NCI-H2227 (cell line): Measurements from ENCODE around the gene AGBL4.

Experiments
- DNase-seq: peaks from one replicate; lab custom pipeline; 2025; ENCODE audit not compliant: unreplicated experiment; lab: John Stamatoyannopoulos, UW

Gene AGBL4

DNA sequence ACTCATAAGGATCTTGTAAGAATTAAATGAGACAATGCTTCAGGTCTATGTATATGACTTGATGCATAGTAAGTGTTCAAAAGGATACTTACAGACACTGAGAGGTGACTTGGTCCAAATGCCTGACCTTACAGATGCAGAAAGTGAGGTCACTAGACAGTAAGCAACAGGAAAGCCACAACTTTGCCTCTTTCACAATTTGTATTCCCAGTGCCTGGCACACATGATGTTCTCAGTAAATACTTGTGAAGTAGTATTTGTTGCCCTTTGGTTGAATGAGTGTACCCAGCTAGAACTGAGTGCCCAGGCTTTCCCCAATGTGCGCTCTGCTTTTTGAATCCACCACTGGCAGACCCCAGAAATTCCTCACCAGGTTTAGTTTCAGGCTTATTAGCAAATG, 1352.2 kb downstream of the AGBL4 start:
- DNase-seq, result no peak

DNA sequence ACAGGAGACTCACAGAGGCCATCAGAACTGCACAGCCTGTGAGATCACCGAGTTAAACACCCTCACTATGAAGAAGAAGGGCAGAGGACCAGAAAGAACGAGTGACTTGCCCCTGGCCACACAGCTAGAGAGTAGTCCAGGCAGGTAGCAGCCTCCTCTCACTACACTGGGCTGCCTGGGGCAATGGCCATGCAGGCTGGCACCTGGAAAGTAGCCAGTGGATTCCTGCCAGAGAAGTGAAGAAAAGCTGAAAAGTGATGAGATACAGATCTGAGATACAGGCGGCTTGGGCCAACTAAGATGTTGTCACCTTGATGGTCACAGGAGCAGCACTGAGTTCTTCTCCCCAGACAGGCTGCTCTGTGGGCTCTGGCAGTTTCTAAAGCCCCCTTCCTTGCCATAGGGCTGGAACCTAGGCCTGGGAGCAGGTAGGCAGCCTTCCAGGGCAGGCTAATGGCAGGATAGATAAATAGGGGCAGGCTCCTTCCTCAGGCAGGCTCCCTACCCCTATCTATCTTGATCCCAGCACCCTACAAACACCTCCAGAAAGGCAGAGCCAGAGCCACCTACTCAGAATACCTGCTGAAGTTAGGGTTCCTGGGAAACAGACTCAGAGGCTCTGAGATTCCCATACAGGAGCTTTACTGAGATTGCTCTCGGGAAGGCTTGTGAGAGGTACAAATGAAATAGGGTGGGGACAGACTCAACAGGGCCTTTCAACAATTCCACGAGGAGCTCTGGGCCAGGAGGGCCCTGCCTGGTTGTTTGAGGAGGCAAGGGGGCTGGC, 1353.3 kb downstream of the AGBL4 start:
- DNase-seq, result no peak

DNA sequence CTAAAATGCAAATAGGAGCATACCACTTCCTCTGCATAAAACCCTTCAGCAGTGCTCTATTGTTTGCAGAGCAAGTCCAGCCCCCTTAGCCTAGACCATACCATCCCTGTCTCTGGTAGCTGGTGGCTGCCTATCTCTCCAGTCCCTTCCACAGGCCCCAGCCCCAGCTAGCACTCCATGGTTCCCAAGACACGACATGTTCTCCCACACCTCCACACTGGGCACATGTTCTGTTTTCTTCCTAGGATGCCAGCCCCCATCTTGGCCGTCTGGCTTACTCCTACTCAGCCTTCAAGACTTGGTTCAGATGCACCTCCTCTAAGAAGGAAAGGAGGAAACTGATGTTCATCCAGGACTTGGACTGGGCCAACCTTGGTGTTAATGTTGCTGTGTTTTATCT, 1355.4 kb downstream of the AGBL4 start:
- DNase-seq, result no peak

DNA sequence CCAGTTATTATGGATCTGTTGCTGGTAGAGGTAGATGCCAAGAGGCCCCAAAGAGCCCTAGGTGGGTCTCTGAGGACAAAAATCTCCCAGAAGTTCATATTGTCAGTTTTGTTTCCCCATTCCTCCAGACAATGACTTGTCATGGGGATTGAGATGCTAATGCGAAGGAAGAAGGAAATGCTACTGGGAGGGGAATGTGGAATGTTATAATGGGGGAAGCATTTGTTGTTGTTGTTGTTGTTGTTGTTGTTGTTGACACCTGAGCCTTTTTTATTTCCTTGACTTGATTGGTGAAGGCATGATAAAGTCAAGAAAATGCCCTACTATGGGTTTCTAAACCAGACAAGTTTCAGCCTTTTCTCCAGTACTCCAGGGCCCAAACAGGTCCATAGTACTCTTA, 1356.0 kb downstream of the AGBL4 start:
- DNase-seq, result no peak

DNA sequence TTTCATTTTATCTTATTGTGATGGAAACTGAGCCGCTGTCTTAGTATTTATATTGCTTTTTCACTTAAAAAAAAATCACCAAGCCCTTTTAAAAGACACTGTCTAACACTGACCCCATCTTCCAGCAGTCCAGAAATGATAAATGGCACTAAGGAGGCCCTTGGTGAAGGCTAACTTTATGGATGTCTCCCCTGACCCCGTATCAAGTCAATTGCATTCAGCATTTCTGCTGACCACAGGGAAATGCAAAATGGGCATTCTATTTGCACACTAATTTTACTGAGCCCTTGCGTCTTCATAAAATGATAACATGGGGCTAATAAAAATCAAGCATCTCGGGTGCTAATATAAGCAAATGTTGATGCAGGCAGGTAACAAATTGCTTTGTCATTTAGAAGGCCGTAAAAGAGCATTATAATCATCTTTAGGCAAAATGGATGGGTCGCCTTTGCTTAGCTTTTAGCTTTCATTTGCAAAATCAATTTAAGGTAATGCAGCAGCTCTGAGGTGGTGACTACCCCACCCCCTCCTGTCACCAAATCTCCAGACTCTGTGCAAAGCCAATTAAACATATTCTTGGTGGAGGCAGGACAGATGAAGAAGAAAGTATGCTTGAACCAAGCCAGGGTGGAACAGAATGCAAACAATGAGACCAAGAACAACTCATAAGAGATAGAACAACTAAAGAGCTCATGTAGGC, 1357.9 kb downstream of the AGBL4 start:
- no peak for DNase-seq

DNA sequence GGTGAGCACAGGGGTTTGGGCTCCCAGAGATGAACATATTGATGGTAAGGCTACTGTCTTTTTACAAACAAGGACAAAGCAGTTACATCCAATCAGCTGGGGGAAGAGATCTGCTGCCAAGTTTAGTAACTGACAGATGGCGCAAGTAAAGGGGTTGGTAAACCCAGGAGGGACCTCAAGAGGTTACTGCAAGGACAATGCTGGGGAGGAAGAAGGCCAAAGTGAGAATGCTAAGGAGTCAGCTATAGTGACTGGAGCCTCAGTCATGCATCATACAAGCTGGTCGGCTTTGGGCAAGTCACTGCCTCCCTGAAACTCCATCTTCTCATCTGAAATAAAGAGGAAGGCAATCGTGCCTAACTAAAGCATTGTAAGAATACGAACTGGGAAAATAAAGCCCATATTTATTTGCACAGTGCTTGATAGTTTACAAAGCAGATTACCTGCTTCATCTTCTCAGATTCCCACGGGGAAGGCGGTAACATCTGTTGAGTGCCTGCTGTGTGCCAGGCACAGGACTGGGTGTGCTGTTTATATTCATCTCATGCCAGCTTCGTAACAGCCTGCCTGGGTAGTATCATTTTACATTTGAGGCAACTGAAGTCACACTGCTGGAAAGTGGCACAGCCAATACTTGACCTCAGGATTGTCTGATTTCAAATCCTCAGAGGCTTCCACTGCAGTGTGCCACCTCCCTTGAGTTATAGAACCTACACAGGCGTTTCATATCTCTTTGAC, 1361.9 kb downstream of the AGBL4 start:
- no peak for DNase-seq

GRCh38 chr1:48659801-48660200, 1364.0 kb downstream of the AGBL4 start:
- DNase-seq, result no peak

DNA sequence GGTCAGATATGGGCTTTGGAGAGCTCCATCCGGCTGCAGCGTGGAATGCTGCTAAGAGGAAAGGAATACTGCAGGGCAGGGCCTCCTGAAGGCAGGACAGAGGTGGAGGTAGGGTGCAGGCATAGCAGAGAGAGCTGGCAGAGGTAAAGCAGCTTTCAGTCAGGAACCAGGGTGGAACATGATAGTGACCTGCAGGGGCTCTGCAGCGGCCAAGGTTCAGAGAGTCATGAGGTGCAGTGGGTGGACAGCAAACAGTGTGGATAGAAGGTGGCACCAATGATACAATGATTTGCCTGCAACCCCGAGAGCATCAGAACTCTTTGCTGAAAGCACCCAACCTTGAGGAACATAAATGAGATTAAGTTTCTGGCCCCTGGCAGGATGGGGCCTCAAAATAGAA, 1366.3 kb downstream of the AGBL4 start:
- no peak for DNase-seq

DNA sequence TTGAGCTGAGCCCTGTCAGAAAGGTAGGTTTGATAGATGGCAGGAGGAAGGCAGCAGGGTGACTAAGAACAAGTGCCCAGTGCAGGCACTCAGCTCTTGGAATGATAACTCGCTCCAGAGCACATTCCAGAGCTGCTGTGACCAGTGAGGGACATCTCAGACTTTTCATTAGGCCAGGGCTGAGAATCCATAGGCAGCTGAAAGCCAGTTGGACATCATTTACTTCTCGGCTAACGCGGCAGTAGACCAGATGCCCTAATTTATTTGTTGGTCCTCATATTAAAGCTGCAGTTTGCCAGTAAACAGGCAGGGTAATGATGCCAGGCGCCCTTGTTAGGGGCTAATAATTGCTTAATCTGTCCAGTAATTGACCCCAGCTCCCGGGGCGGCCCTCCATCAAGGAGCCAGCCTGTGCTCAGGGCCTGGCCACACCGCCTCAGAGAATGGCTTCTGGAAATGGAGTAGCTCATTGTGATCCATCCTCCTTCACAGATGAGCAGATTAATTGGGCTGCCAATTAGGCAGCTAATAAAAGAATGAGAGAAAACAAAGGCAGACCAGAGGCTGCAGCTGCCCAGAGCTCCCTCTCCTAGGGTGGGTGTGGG, 1369.0 kb downstream of the AGBL4 start:
- DNase-seq, result no peak

GRCh38 chr1:48652334-48652733, 1371.4 kb downstream of the AGBL4 start:
- DNase-seq, result no peak

GRCh38 chr1:48649880-48650279, 1373.9 kb downstream of the AGBL4 start:
- DNase-seq, result no peak

- peak; percentile 32 for DNase-seq
Observed at GRCh38 chr1:48645883-48646282, 1377.9 kb downstream of the AGBL4 start.

DNA sequence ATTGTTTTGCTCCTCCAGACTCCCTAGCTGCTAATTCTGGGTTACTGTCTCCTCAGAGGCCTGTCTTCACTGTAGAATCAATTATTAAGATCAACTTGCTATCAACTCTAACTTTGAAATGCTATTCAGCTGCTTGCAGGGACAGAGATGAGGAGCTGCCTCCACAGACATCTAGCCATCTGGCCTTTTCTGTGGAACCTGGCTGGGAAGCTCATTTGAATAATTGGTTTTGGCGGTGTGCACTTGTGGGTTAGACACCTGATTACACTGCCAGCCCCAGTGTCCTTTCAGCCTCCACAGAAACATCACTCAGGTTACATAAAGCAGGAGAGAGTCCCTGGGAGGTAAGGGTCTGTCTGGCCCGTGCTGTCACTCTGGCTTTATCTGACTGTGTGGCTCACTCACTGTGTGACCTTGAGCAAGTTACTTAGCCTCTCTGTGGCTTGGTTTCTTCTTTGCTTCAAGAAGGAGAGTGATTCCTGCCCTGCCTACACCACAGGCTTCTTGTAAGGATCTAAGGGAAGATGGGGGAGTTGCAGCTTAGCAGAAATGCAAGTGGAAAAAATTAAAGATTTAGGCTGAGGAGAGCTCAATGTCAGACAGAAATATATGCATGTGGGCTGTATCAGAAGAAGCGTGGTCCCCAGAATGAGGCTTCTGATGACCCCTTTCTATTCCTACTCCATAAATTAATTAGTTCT, 1378.7 kb downstream of the AGBL4 start:
- DNase-seq, result peak; percentile 41

DNA sequence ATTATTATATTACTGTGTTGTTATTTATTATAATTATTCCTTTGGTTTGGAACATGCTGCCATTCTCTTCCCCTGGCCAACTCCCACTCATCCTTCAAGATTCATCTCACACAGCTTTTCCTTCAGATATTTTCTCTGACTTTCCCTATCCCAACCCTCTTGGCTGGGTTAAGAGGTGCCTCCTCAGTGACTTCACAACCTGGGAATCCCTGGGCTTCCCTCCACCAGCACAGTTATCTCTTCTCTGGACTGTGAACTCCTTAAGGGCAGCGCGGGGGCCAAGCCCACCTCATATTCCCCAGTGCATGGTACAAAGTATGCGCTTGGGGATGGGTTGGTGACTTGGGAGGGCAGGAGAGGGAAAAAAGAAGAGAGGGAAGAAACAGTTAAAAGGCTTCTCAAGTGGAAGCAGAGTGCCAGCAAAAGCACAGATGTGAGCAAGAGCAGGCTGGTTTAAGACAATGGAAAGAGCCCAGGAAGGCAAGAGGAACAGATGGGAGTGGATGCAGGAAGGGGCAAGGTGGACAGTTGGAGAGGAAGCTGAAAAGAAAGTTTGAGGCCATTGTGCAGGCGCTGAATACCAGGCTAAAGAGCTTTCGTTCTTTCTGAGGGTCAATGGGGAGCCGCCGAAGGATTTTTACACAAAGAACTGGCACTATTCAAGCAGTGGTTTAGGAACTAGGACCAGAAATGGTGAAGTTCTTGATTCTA, 1379.4 kb downstream of the AGBL4 start:
- DNase-seq, result no peak

- DNase-seq, result no peak
Observed at GRCh38 chr1:48643193-48643592, 1380.6 kb downstream of the AGBL4 start.

GRCh38 chr1:48640836-48641492, 1382.8 kb downstream of the AGBL4 start:
- DNase-seq, result no peak

DNA sequence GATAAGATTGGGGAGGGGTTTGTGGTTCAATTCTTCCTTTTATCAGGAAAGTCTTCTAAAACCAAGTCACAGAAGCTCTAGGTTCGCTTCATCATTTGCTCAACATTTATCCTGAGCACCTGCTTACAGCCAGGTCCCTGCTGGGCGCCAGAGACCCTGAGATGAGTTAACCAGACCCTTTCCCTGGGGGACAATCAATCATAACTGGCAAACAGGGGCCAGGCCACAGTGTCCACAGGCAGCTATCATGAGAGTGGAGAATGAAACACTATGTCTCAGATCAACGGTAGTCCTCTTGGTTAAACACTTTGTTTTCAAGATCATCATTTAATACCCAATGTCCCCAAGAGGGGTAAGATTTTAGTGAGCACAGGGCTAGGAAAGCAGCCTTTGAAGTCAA, 1393.9 kb downstream of the AGBL4 start:
- DNase-seq, result no peak

DNA sequence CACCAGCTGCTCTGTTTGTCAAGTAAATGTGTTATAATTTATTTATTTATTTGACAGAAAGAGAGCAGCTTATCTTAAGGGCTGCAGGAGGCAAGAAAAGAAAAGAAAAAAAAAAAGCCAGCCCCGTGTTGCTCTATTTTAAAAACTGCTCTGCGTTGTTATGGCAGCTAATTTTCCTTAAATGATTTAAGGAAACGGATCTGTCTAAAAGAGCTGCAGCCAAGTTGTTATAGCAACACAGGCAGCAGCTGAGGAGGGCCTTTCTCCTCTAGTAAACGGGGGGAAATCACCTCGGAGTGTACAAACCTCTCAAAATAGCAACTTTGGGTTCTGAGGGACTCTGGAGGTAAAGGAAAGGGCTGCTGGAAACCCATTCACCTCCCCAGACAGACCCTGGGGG, 1396.3 kb downstream of the AGBL4 start:
- peak; percentile 60 for DNase-seq

DNA sequence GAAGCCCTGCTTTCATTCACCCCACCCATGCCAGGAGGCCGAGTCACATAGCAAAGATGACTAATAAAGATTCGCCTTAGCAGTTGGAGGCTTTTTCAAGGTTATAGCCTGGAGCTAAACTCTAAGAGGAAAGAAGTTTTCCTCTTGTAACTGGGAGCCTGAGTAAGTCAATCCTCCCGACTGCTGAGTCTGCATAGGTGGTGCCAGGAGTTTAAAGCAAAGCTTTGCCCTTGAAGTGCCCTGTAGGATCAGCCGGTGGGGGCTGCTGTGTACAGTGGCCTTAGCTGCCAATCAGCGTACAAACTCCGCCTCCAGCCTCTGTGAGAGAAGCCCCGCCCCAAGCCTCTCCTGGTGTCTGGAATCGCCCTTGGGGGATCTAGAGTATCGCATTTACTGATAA, 1404.2 kb downstream of the AGBL4 start:
- DNase-seq, result peak; percentile 51

GRCh38 chr1:48617252-48617651, 1406.5 kb downstream of the AGBL4 start:
- DNase-seq, result no peak
